Measurements from ENCODE around the gene ITLN2.

DNA sequence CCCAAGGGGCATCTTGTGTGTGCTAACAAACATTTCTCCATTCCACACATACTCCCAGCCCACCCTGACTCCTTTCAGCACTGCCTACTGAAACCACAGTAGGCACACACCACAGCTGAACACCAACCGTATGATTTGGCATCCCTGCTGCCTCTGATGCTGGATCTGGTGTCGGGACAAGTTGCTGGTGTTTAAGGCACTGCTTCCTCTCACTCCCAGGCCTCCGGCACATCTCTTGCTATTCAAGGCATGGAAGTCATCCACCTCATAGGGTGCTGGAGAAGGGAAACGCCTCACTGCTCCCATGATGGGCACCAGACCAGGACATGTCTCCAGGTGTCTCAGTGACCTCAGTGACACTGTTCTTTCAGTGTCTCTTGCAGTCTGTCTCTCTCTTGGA lies 2.4 kb upstream of the ITLN2 start:
- no peak for TF ChIP-seq POLR2A (IDR thresholded peaks at IDR 0.05; ENCODE audit: low read depth, low read length)
- no peak for TF ChIP-seq TAF1 (IDR thresholded peaks at IDR 0.05; ENCODE audit: low read depth, low read length)
- no peak for TF ChIP-seq POLR2AphosphoS5 (IDR thresholded peaks at IDR 0.05; ENCODE audit: low read depth, low read length)
- TF ChIP-seq POU2F2 (IDR thresholded peaks at IDR 0.05; ENCODE audit: low read depth, low read length), result no peak
- no peak for TF ChIP-seq SPI1 (IDR thresholded peaks at IDR 0.05; ENCODE audit: low read depth, low read length)
